ENCODE measurements around the gene ZNF132. TPM values are rescaled to one million over a fixed set of nuclear protein-coding genes. Genes with fewer than 3 reads are reported as not detected.
"Not testable (repeated sequence)": the region's sequence is repeated elsewhere in the genome, so short reads cannot be mapped to it uniquely, and the experiment has no call there.

ZNF132 gene
- not detected in 2 replicates for total RNA-seq (2022)
- Bru-seq, nascent RNA = percentile 12 among the genes with signal in this experiment
- not detected for BruChase-seq, experiment 1, labeled RNA remaining after a 6-hour chase
- percentile 9 among the genes with signal in this experiment for BruChase-seq, experiment 2, labeled RNA remaining after a 2-hour chase
- long read RNA-seq = 0 reads

DNA sequence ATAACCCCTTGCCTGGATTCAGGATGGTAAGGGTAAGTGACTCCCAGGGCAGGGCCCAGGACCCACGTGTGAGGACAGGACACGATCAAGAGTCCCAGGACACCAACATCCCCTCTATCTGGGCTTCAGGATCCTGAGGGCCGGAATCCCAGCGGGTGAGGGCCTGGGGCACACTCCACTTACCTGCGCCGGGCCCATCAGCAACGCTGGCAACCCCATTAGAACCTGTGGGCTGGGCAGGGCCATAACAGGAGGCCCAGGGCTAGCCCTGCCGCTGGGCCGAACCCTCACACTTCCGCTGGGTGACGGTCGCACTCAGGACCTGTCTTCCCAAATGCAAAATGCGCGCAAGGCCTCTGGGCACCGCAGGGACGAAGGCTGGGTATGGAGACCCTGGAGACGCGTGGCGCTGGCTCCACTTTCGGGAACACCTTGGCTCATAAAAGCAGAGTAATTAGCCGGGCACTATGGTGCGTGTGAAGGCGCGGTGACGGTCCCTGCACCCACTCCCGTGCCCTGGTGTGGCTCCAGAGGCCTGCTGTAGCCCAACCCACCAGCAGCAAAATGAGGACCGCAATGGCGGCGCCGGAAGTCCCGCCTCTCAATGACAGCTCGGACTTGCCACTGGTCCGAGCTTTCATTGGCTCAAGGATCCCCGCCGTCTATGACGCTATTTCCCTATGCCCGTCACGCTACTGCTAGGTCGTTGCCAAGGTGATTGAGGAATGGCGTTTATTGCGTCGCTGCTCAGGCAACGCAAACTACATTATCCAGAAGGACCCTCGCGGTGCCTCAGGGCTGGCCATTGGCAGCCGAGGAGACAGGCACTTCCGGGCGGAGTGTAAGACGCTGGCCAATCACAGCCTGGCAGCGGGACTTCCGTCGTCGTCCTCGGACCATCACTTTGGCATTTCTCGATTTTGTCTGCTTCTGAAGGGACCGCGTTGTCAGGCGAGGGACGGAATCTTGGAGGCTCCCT is at the start of gene ZNF132:
ZNF132 (minus strand) TSS at position 578 of the 979 bp plus-strand sequence; CDS start at position 246, 332 bp downstream.
- TF ChIP-seq, protein P1, sequence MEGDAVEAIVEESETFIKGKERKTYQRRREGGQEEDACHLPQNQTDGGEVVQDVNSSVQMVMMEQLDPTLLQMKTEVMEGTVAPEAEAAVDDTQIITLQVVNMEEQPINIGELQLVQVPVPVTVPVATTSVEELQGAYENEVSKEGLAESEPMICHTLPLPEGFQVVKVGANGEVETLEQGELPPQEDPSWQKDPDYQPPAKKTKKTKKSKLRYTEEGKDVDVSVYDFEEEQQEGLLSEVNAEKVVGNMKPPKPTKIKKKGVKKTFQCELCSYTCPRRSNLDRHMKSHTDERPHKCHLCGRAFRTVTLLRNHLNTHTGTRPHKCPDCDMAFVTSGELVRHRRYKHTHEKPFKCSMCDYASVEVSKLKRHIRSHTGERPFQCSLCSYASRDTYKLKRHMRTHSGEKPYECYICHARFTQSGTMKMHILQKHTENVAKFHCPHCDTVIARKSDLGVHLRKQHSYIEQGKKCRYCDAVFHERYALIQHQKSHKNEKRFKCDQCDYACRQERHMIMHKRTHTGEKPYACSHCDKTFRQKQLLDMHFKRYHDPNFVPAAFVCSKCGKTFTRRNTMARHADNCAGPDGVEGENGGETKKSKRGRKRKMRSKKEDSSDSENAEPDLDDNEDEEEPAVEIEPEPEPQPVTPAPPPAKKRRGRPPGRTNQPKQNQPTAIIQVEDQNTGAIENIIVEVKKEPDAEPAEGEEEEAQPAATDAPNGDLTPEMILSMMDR (IDR thresholded peaks at IDR 0.05; ENCODE audit: unreplicated experiment) = no peak
- Mint-ChIP-seq H3K4me1 (ENCODE audit: low read depth, unreplicated experiment) (no peaks in the 10 kb centered on the region), H3K27ac (ENCODE audit: unreplicated experiment) (no peak within 1 kb of the TSS), H3K27me3 (ENCODE audit: unreplicated experiment) (no peaks in the 10 kb centered on the region), H3K36me3 (ENCODE audit: insufficient read depth, unreplicated experiment) (peaks cover 7% of the 10 kb centered on the region), H3K4me3 (ENCODE audit: low read depth, unreplicated experiment) (no peak within 1 kb of the TSS), H3K9me3 (ENCODE audit: low read depth, unreplicated experiment) (peaks cover 16% of the 10 kb centered on the region)
- BruUV-seq (replicated peaks) = no TSS peak
- DNase-seq = no peak
- CTCF ChIA-PET = no interaction called here
- intact Hi-C loops (cut with micrococcal nuclease; ENCODE audit: unreplicated experiment) = no loop called here

- H3K4me3 Mint-ChIP-seq (ENCODE audit: low read depth, unreplicated experiment); H3K27me3 Mint-ChIP-seq (ENCODE audit: unreplicated experiment); H3K4me1 Mint-ChIP-seq (ENCODE audit: low read depth, unreplicated experiment); H3K36me3 Mint-ChIP-seq (ENCODE audit: insufficient read depth, unreplicated experiment); BruUV-seq (replicated peaks); DNase-seq; H3K9me3 Mint-ChIP-seq (ENCODE audit: low read depth, unreplicated experiment); intact Hi-C loops (cut with micrococcal nuclease; ENCODE audit: unreplicated experiment); H3K27ac Mint-ChIP-seq (ENCODE audit: unreplicated experiment): not testable (repeated sequence)
- CTCF ChIA-PET = interaction anchor here (0.6 to 0.7 kb wide), 3 partner anchors 9 to 919 kb away, joined by 3 to 5 read pairs (median 4); no protein-coding TSS in a partner anchor
These were observed 44.4 kb upstream of the ZNF132 start for GRCh38 chr19:58484349-58484748.

- Mint-ChIP-seq H3K4me1 (ENCODE audit: low read depth, unreplicated experiment) (no peaks in the 10 kb centered on the region), H3K9me3 (ENCODE audit: low read depth, unreplicated experiment) (no peaks in the 10 kb centered on the region), H3K36me3 (ENCODE audit: insufficient read depth, unreplicated experiment) (peaks cover 14% of the 10 kb centered on the region), H3K27ac (ENCODE audit: unreplicated experiment) (no peak overlapping the region), H3K27me3 (ENCODE audit: unreplicated experiment) (no peaks in the 10 kb centered on the region), H3K4me3 (ENCODE audit: low read depth, unreplicated experiment) (no peak overlapping the region)
- TF ChIP-seq, protein P1 (IDR thresholded peaks at IDR 0.05; ENCODE audit: unreplicated experiment) = no peak
- no TSS peak for BruUV-seq (replicated peaks)
- DNase-seq = no peak
- CTCF ChIA-PET = interaction anchor here (0.7 kb wide), 2 partner anchors 38 to 918 kb away, joined by 4 to 5 read pairs; no protein-coding TSS in a partner anchor
- intact Hi-C loops (cut with micrococcal nuclease; ENCODE audit: unreplicated experiment) = no loop called here
These were observed 43.8 kb upstream of the ZNF132 start for GRCh38 chr19:58483776-58484175.

- no peak for DNase-seq
- Mint-ChIP-seq H3K9me3 (ENCODE audit: low read depth, unreplicated experiment) (no peaks in the 10 kb centered on the region), H3K4me3 (ENCODE audit: low read depth, unreplicated experiment) (no peak overlapping the region), H3K27ac (ENCODE audit: unreplicated experiment) (no peak overlapping the region), H3K27me3 (ENCODE audit: unreplicated experiment) (no peaks in the 10 kb centered on the region), H3K36me3 (ENCODE audit: insufficient read depth, unreplicated experiment) (peaks cover 17% of the 10 kb centered on the region), H3K4me1 (ENCODE audit: low read depth, unreplicated experiment) (no peaks in the 10 kb centered on the region)
- TF ChIP-seq, protein P1 (IDR thresholded peaks at IDR 0.05; ENCODE audit: unreplicated experiment) = no peak
- intact Hi-C loops (cut with micrococcal nuclease; ENCODE audit: unreplicated experiment) = no loop called here
- BruUV-seq (replicated peaks) = no TSS peak
- CTCF ChIA-PET = no interaction called here
These were observed 42.4 kb upstream of the ZNF132 start for GRCh38 chr19:58482372-58482771.
